ENCODE measurements around the gene SEMA4C.

DNA sequence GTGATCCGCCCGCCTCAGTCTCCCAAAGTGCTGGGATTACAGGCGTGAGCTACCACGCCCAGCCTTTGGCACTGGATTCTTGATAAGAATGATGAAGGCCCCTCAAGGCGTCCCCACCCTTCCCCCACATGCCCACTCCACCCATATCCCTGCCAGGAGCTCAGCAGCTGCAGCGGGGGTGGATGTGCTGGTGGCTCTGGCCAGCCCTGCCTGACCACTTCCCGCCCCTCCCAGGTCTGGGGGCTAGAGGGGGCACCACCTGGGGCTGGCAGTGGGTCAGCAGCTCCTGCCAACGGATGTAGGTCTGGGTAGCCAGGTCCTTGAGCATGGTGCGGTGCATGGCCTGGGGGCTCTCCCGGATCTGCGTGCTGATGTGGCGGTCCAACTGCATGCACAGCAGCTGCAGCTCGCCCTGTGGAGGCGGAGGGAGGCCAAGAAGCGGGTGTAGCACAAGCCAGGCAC, 7.8 kb upstream of the SEMA4C start:
- TF ChIP-seq POLR2A (IDR thresholded peaks at IDR 0.05), result no peak
- TF ChIP-seq, protein P1, sequence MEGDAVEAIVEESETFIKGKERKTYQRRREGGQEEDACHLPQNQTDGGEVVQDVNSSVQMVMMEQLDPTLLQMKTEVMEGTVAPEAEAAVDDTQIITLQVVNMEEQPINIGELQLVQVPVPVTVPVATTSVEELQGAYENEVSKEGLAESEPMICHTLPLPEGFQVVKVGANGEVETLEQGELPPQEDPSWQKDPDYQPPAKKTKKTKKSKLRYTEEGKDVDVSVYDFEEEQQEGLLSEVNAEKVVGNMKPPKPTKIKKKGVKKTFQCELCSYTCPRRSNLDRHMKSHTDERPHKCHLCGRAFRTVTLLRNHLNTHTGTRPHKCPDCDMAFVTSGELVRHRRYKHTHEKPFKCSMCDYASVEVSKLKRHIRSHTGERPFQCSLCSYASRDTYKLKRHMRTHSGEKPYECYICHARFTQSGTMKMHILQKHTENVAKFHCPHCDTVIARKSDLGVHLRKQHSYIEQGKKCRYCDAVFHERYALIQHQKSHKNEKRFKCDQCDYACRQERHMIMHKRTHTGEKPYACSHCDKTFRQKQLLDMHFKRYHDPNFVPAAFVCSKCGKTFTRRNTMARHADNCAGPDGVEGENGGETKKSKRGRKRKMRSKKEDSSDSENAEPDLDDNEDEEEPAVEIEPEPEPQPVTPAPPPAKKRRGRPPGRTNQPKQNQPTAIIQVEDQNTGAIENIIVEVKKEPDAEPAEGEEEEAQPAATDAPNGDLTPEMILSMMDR (IDR thresholded peaks at IDR 0.05), result no peak

Measured in heart left ventricle (tissue), 13 donors.